ENCODE measurements around the gene MSI2.

DNA sequence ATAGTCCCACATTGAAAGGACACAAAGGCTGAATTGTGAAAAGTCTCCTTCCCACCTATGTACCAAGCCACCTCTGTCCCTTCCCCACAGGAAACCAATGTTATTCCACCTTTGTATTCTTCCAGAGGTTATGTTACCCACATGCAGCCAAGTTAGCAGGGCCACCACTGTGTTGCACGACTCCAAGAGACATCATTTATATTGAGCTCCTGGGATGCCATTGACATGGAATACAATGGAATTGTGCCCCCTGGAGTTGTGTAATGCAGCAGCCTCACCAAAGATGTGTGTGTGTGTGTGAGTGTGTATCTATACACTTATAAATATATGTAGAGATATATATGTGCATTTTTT lies 21.6 kb upstream of the MSI2 start:
- TF ChIP-seq, protein P1, sequence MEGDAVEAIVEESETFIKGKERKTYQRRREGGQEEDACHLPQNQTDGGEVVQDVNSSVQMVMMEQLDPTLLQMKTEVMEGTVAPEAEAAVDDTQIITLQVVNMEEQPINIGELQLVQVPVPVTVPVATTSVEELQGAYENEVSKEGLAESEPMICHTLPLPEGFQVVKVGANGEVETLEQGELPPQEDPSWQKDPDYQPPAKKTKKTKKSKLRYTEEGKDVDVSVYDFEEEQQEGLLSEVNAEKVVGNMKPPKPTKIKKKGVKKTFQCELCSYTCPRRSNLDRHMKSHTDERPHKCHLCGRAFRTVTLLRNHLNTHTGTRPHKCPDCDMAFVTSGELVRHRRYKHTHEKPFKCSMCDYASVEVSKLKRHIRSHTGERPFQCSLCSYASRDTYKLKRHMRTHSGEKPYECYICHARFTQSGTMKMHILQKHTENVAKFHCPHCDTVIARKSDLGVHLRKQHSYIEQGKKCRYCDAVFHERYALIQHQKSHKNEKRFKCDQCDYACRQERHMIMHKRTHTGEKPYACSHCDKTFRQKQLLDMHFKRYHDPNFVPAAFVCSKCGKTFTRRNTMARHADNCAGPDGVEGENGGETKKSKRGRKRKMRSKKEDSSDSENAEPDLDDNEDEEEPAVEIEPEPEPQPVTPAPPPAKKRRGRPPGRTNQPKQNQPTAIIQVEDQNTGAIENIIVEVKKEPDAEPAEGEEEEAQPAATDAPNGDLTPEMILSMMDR (IDR thresholded peaks at IDR 0.05): no peak
- no peak for TF ChIP-seq POLR2AphosphoS5 (IDR thresholded peaks at IDR 0.05)

Data from gastroesophageal sphincter (tissue), 3 donors.